ENCODE measurements around the gene PLEKHH1. TPM values are rescaled to one million over a fixed set of nuclear protein-coding genes. Genes with fewer than 3 reads are reported as not detected.

Gene PLEKHH1
- under 1 TPM; 0.22 to 0.41 TPM for total RNA-seq
- 1 to 10 TPM in 1 of 2 donors, not detected in 1; 1.1 TPM for polyA plus RNA-seq

- H3K36me3 ChIP-seq (ENCODE audit: insufficient read depth, low read length), result no peaks in the 10 kb centered on the region
- peak within 1 kb of the TSS in 2 of 7 donors; percentile 47 to 64 for H3K27ac Mint-ChIP-seq
- H3K36me3 Mint-ChIP-seq, result no peaks in the 10 kb centered on the region
- no peaks in the 10 kb centered on the region for H3K9me3 Mint-ChIP-seq
- intact Hi-C loops (cut with micrococcal nuclease), result loop anchor here (5.0 kb wide), 1 partner anchor 46 kb away; the partner anchor contains the start of gene TMEM229B
- H3K4me1 ChIP-seq (ENCODE audit: insufficient read depth, low read length), result peaks cover 10% of the 10 kb centered on the region
- DNase-seq, result peak; percentile 21 to 45 (median 24)
- no peak within 1 kb of the TSS for H3K27ac ChIP-seq (ENCODE audit: low read depth, low read length)
- POLR2A ChIA-PET (ENCODE audit: partially characterized antibody), result interaction anchor here (0.5 to 1.5 kb wide), 3 partner anchors 18 to 322 kb away, joined by 4 to 7 read pairs (median 5); no protein-coding TSS in a partner anchor
- H3K9me3 ChIP-seq (ENCODE audit: control insufficient read depth in 1 of 2, low read length in 2 of 2), result no peaks in the 10 kb centered on the region
- peaks cover 1 to 6% (median 4%) of the 10 kb centered on the region in 4 donors for H3K4me1 Mint-ChIP-seq
- H3K4me3 Mint-ChIP-seq, result peak within 1 kb of the TSS; percentile 59 to 82 (median 74)
- H3K27me3 ChIP-seq (ENCODE audit: insufficient read depth, low read length), result peaks cover 11% of the 10 kb centered on the region
- H3K4me3 ChIP-seq (ENCODE audit: low read length in 2 of 2), result peak within 1 kb of the TSS in 1 of 2 donors; percentile 34
- H3K27me3 Mint-ChIP-seq, result peaks cover 14 to 39% of the 10 kb centered on the region in 2 donors
- CTCF ChIA-PET (ENCODE audit: partially characterized antibody), result interaction anchor here (1.2 to 2.9 kb wide), 2 partner anchors 38 to 94 kb away, joined by 3 to 12 read pairs; no protein-coding TSS in a partner anchor
Observed at GRCh38 chr14:67532998-67533753, at the start of gene PLEKHH1. Gene PLEKHH1, plus strand, starts transcription at chr14:67533290. Its CDS starts 8,578 bp downstream, at chr14:67541868.

GRCh38 chr14:67483579-67484285 is 49.4 kb upstream of the PLEKHH1 start:
- Mint-ChIP-seq H3K9me3 (no peaks in the 10 kb centered on the region), H3K4me1 (peaks cover 41 to 76% (median 51%) of the 10 kb centered on the region in 4 donors), H3K4me3 (peak overlapping the region in 1 of 8 donors; percentile 55), H3K27me3 (no peaks in the 10 kb centered on the region), H3K36me3 (peaks cover 25 to 67% of the 10 kb centered on the region in 2 donors), H3K27ac (peak overlapping the region in 5 of 7 donors; percentile 10 to 86 (median 60))
- Histone ChIP-seq H3K36me3 (ENCODE audit: insufficient read depth, low read length) (peaks cover 25% of the 10 kb centered on the region), H3K27me3 (ENCODE audit: insufficient read depth, low read length) (no peaks in the 10 kb centered on the region), H3K4me3 (ENCODE audit: low read length in 2 of 2) (no peak overlapping the region), H3K27ac (ENCODE audit: low read depth, low read length) (no peak overlapping the region), H3K4me1 (ENCODE audit: insufficient read depth, low read length) (peaks cover 49% of the 10 kb centered on the region), H3K9me3 (ENCODE audit: control insufficient read depth in 1 of 2, low read length in 2 of 2) (no peaks in the 10 kb centered on the region)
- ChIA-PET CTCF (ENCODE audit: partially characterized antibody) (no interaction called here), POLR2A (ENCODE audit: partially characterized antibody) (no interaction called here)
- intact Hi-C loops (cut with micrococcal nuclease), result no loop called here
- DNase-seq, result no peak

GRCh38 chr14:67485501-67486095 is 47.5 kb upstream of the PLEKHH1 start:
- no peak overlapping the region for H3K4me3 ChIP-seq (ENCODE audit: low read length in 2 of 2)
- H3K9me3 Mint-ChIP-seq, result no peaks in the 10 kb centered on the region
- H3K36me3 Mint-ChIP-seq, result peaks cover 24 to 65% of the 10 kb centered on the region in 2 donors
- H3K27ac Mint-ChIP-seq, result peak overlapping the region; percentile 65 to 87 (median 75)
- no peaks in the 10 kb centered on the region for H3K27me3 ChIP-seq (ENCODE audit: insufficient read depth, low read length)
- H3K27me3 Mint-ChIP-seq, result no peaks in the 10 kb centered on the region
- H3K36me3 ChIP-seq (ENCODE audit: insufficient read depth, low read length), result peaks cover 25% of the 10 kb centered on the region
- H3K27ac ChIP-seq (ENCODE audit: low read depth, low read length), result no peak overlapping the region
- peak overlapping the region in 3 of 8 donors; percentile 32 to 44 (median 40) for H3K4me3 Mint-ChIP-seq
- no peaks in the 10 kb centered on the region for H3K9me3 ChIP-seq (ENCODE audit: control insufficient read depth in 1 of 2, low read length in 2 of 2)
- ChIA-PET CTCF (ENCODE audit: partially characterized antibody) (interaction anchor here (4.0 kb wide), 1 partner anchor 41 kb away, joined by 21 read pairs; no protein-coding TSS in a partner anchor), POLR2A (ENCODE audit: partially characterized antibody) (interaction anchor here (4.8 kb wide), 1 partner anchor 29 kb away, joined by 51 read pairs; no protein-coding TSS in a partner anchor)
- DNase-seq, result no peak
- peaks cover 46 to 83% (median 64%) of the 10 kb centered on the region in 4 donors for H3K4me1 Mint-ChIP-seq
- intact Hi-C loops (cut with micrococcal nuclease), result loop anchor here (5.0 kb wide), 1 partner anchor 47 kb away; the partner anchor contains the start of gene PLEKHH1
- H3K4me1 ChIP-seq (ENCODE audit: insufficient read depth, low read length), result peaks cover 56% of the 10 kb centered on the region

- intact Hi-C loops (cut with micrococcal nuclease), result loop anchor here (5.0 kb wide), 1 partner anchor 45 kb away; the partner anchor contains the start of gene PLEKHH1
- Histone ChIP-seq H3K36me3 (ENCODE audit: insufficient read depth, low read length) (peaks cover 25% of the 10 kb centered on the region), H3K9me3 (ENCODE audit: control insufficient read depth in 1 of 2, low read length in 2 of 2) (no peaks in the 10 kb centered on the region), H3K27me3 (ENCODE audit: insufficient read depth, low read length) (no peaks in the 10 kb centered on the region), H3K4me3 (ENCODE audit: low read length in 2 of 2) (no peak overlapping the region), H3K27ac (ENCODE audit: low read depth, low read length) (peak overlapping the region; percentile 93), H3K4me1 (ENCODE audit: insufficient read depth, low read length) (peaks cover 56% of the 10 kb centered on the region)
- H3K27ac Mint-ChIP-seq, result peak overlapping the region in 5 of 7 donors; percentile 79 to 100 (median 99)
- no peaks in the 10 kb centered on the region for H3K9me3 Mint-ChIP-seq
- H3K4me1 Mint-ChIP-seq, result peaks cover 38 to 75% (median 57%) of the 10 kb centered on the region in 4 donors
- peaks cover 24 to 53% of the 10 kb centered on the region in 2 donors for H3K36me3 Mint-ChIP-seq
- DNase-seq, result no peak
- POLR2A ChIA-PET (ENCODE audit: partially characterized antibody), result interaction anchor here (1.4 to 4.8 kb wide), 3 partner anchors 9 to 28 kb away, joined by 5 to 51 read pairs (median 6); no protein-coding TSS in a partner anchor
- CTCF ChIA-PET (ENCODE audit: partially characterized antibody), result interaction anchor here (0.7 to 4.0 kb wide), 6 partner anchors 9 to 59 kb away, joined by 3 to 21 read pairs (median 4); no protein-coding TSS in a partner anchor
- peak overlapping the region; percentile 29 to 100 (median 96) for H3K4me3 Mint-ChIP-seq
- no peaks in the 10 kb centered on the region for H3K27me3 Mint-ChIP-seq
Observed at GRCh38 chr14:67486890-67487289, 46.2 kb upstream of the PLEKHH1 start.

GRCh38 chr14:67487332-67487731 is 45.8 kb upstream of the PLEKHH1 start:
- Mint-ChIP-seq H3K4me1 (peaks cover 38 to 72% (median 56%) of the 10 kb centered on the region in 4 donors), H3K36me3 (peaks cover 24 to 50% of the 10 kb centered on the region in 2 donors), H3K27ac (peak overlapping the region; percentile 95 to 100 (median 99)), H3K9me3 (no peaks in the 10 kb centered on the region), H3K27me3 (no peaks in the 10 kb centered on the region), H3K4me3 (peak overlapping the region; percentile 91 to 100 (median 96))
- intact Hi-C loops (cut with micrococcal nuclease), result loop anchor here (5.0 kb wide), 1 partner anchor 45 kb away; the partner anchor contains the start of gene PLEKHH1
- H3K4me1 ChIP-seq (ENCODE audit: insufficient read depth, low read length), result peaks cover 54% of the 10 kb centered on the region
- ChIA-PET POLR2A (ENCODE audit: partially characterized antibody) (interaction anchor here (0.8 to 4.8 kb wide), 9 partner anchors 9 to 112 kb away, joined by 3 to 51 read pairs (median 5); partner anchors contain the start of gene PIGH), CTCF (ENCODE audit: partially characterized antibody) (interaction anchor here (0.7 to 4.0 kb wide), 13 partner anchors 9 to 132 kb away, joined by 3 to 21 read pairs (median 4); partner anchors contain the start of genes ARG2 and PIGH)
- no peak for DNase-seq
- H3K36me3 ChIP-seq (ENCODE audit: insufficient read depth, low read length), result peaks cover 25% of the 10 kb centered on the region
- H3K27ac ChIP-seq (ENCODE audit: low read depth, low read length), result peak overlapping the region; percentile 93
- no peaks in the 10 kb centered on the region for H3K9me3 ChIP-seq (ENCODE audit: control insufficient read depth in 1 of 2, low read length in 2 of 2)
- peak overlapping the region; percentile 74 to 93 for H3K4me3 ChIP-seq (ENCODE audit: low read length in 2 of 2)
- H3K27me3 ChIP-seq (ENCODE audit: insufficient read depth, low read length), result no peaks in the 10 kb centered on the region
